HT1080 (cell line): ENCODE data around the gene VN1R4. TPM values are rescaled to one million over a fixed set of nuclear protein-coding genes. Genes with fewer than 3 reads are reported as not detected.
"Not testable (repeated sequence)": the region's sequence is repeated elsewhere in the genome, so short reads cannot be mapped to it uniquely, and the experiment has no call there.

ENCODE experiments used
- DNase-seq: peaks from one replicate; pipeline ENCODE4 v3.0.0-alpha.2; 2015; ENCODE audit warnings: low read depth
- polyA plus RNA-seq, 2 experiments: library from polyadenylated mRNA; depleted of rRNA; stranded (reverse); fragments of >200 nt; gene quantifications; 2 replicates each; pipeline ENCODE4 v1.2.3, GENCODE V29; 2015
- total RNA-seq: library from RNA; depleted of rRNA; stranded (reverse); fragments of >200 nt; shearing (Covaris generic); gene quantifications from 2 replicates; pipeline ENCODE4 v1.2.3, GENCODE V29; 2014; rRNA removed

The VN1R4 gene
- total RNA-seq = not detected in 2 replicates
- polyA plus RNA-seq (2015; cell fraction: cytosol; rRNA removed) = not detected in 2 replicates
- polyA plus RNA-seq (2015; cell fraction: nucleus; rRNA removed) = not detected in 2 replicates

- not testable (repeated sequence) for DNase-seq
Observed at GRCh38 chr19:53267623-53268022, at the start of gene VN1R4. VN1R4 (minus strand) TSS chr19:53267723; CDS start chr19:53267665, 58 bp downstream.

GRCh38 chr19:53311897-53312296 is 44.4 kb upstream of the VN1R4 start:
- DNase-seq = no peak

- no peak for DNase-seq
Observed at GRCh38 chr19:53311044-53311443, 43.5 kb upstream of the VN1R4 start.

- DNase-seq = no peak
Observed at GRCh38 chr19:53308339-53308811, 40.9 kb upstream of the VN1R4 start.

GRCh38 chr19:53301341-53301740 is 33.8 kb upstream of the VN1R4 start:
- not testable (repeated sequence) for DNase-seq

GRCh38 chr19:53294786-53295441 is 27.4 kb upstream of the VN1R4 start:
- DNase-seq = peak; percentile 39

- DNase-seq = no peak
Observed at GRCh38 chr19:53290758-53291549, 23.4 kb upstream of the VN1R4 start.

- no peak for DNase-seq
Observed at GRCh38 chr19:53285087-53285486, 17.6 kb upstream of the VN1R4 start.

GRCh38 chr19:53281947-53282346 is 14.4 kb upstream of the VN1R4 start:
- DNase-seq = not testable (repeated sequence)

GRCh38 chr19:53275480-53275879 is 8.0 kb upstream of the VN1R4 start:
- DNase-seq = no peak

GRCh38 chr19:53272044-53272443 is 4.5 kb upstream of the VN1R4 start:
- DNase-seq = no peak

- DNase-seq = not testable (repeated sequence)
Observed at GRCh38 chr19:53269861-53270260, 2.3 kb upstream of the VN1R4 start.

- DNase-seq = not testable (repeated sequence)
Observed at GRCh38 chr19:53257715-53258342, 9.7 kb downstream of the VN1R4 start, which contains the start of gene VN1R2. VN1R2 (plus strand) TSS chr19:53258292; CDS start chr19:53258376, 84 bp downstream.

GRCh38 chr19:53254411-53255341 is 12.8 kb downstream of the VN1R4 start, which contains the start of gene ZNF677:
ZNF677 (minus strand) TSS chr19:53254873; CDS start chr19:53251550, 3,323 bp downstream.
- DNase-seq = no peak

GRCh38 chr19:53246498-53246897 is 21.0 kb downstream of the VN1R4 start:
- no peak for DNase-seq

- no peak for DNase-seq
Observed at GRCh38 chr19:53237114-53237777, 30.3 kb downstream of the VN1R4 start.

GRCh38 chr19:53224606-53225005 is 42.9 kb downstream of the VN1R4 start:
- no peak for DNase-seq

GRCh38 chr19:53222716-53223115 is 44.8 kb downstream of the VN1R4 start:
- DNase-seq = not testable (repeated sequence)
